Activated T-cell treated with anti-CD3 and anti-CD28 coated beads for 1 hour (primary cell): Measurements from ENCODE around the gene CTTNBP2.

ENCODE experiments used
- DNase-seq: peaks from one replicate; pipeline ENCODE4 v3.0.0-alpha.2; 2020; ENCODE audit warnings: low read depth

CTTNBP2 gene

GRCh38 chr7:117825132-117825531, 48.1 kb downstream of the CTTNBP2 start:
- DNase-seq: no peak

DNA sequence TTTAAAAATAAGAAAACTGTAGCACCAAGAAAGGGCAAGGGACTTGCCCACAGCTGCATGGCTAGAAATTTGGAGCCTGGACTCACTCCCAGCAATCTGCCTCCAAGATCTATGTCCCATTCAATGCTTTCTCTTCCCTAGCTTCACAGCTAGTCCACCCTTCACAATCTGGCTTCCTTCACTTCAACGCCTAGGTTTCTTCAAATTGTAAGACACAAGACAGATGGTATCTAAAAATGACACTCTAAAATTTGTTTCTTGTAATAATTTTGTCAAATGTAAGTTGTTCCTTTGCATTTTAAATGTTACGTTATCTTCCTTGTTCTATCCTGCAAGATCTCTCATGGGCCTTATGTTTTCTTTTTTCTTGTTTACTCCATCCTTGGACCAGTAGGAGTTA, 48.6 kb downstream of the CTTNBP2 start:
- DNase-seq: no peak

GRCh38 chr7:117819558-117819957, 53.7 kb downstream of the CTTNBP2 start:
- DNase-seq: no peak

DNA sequence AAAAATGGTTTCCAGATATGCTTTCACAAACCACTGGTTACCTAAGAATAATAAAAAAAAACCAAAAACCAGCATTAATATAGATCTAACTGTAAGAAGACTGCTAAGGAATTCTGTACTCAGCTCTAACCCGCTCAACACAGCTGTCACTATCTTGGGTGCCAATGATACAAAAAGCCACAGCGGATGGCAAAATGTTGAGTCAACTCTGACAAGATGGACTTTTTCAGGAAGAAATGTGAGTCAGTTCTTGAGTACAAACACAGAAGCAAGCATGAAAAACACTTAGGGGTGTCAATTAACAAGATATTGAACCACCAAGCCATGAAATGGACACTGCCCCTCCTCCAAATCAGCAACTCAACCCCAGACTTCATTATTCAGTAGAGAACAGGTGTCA, 55.0 kb downstream of the CTTNBP2 start:
- no peak for DNase-seq

DNA sequence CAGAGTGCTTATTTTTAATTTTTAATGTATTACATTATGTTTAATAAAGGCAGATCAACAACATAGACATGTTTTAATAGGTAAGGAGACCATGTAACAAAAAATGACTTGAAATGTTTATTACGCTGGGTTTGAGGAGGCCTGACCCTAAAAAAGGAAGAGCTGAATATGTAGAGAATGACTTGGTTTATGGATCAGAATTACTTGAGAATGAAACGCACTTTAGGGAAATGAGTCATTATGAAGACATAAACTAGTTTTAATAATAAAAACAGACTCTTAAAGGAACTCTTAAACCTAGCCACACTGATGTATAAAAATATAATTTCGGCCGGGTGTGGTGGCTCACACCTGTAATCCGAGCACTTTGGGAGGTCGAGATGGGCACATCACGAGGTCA, 56.5 kb downstream of the CTTNBP2 start:
- DNase-seq: no peak

DNA sequence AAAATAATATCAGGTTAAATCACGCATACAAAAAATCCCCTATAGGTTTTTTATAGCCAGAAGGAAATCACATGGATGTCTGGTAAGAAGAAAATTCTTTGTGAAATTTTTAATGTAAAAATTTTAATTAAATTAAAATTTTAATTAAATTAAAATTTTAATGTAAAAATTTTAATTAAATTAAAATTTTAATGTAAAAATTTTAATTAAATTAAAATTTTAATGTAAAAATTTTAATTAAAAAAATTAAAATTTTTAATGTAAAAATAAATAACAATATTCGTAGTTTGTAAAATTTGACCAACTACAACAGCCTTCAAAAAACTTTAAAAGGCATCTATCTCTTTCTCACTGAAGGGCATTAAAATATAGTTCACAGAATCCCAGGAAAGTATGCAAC, 61.5 kb downstream of the CTTNBP2 start:
- no peak for DNase-seq

- DNase-seq: no peak
These were observed 62.4 kb downstream of the CTTNBP2 start for GRCh38 chr7:117810642-117811512.

DNA sequence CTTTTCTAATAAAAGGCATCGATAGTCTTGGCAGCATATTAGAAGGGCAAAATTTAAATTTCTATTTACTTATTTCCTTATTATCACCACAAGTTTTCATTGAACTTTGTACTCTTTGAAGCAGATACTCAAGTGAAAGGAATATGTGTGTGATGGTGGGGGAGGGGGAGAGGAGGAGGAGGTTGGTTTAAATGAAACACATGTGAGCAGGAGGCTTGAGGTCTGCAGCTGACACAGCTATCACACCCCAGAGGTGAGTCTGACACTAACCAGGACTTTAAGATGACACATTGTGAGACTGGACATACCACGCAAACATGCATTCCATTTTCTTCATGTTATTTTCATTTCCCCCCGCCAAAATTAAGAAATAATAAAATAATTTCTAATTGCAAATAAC, 63.3 kb downstream of the CTTNBP2 start:
- DNase-seq: no peak

DNA sequence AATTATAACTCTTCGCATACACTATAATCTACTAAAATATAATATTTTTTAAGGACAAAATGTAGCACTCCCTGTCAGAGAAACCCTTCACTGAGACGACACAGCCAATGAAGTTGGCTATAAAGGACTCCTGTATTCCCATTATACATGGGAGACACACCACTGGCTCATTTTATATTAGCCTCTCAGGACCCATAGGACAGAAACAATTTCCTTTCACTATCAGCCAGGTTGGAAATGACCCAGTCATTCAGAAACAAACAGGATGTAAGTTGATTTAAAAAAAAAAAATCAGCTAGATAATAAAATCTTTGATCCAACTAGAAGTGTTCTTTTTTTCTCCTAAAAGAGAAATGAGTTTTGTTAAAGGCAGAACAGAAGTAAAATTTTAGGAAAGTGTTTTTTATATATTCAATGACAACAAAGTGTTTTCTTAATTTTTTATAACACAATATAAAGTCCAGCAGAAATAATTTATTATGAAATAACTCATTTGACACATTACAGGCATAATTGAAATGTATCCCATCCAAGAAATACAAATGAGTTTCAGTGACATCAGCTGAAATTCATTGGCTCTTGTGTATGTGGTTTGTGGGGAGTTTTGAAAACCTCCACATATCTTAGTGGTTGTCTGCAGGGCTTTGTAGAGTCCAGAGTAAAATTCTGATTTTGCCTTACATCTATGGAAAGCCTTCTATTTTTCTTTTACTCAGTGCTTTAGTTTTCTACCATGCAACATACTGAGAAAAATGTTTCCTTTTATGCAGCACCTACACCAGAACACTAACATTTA, 64.1 kb downstream of the CTTNBP2 start:
- no peak for DNase-seq

DNA sequence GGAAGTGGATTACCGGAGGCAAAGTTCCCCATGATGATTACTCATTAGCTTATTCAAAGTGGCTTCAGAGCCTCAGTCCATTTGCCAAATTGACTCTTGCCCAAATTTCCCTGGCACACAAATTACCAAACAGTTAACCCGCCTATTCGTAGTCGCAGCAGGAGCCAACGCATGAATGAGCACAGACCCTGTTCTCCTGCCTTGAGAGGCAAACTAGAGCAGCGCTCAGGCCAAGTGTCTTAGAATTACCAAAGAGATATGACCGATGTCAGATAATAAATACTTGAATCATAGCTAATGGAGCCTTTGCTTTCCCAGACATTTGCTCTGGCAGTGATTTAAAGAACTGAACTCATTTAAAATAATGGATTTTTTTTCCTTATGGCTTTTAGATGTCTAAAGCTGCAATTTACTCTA, 64.9 kb downstream of the CTTNBP2 start:
- no peak for DNase-seq

- no peak for DNase-seq
These were observed 65.6 kb downstream of the CTTNBP2 start for GRCh38 chr7:117807676-117808075.

- DNase-seq: no peak
These were observed 67.2 kb downstream of the CTTNBP2 start for GRCh38 chr7:117806011-117806410.

GRCh38 chr7:117805241-117805640, 68.0 kb downstream of the CTTNBP2 start:
- no peak for DNase-seq

DNA sequence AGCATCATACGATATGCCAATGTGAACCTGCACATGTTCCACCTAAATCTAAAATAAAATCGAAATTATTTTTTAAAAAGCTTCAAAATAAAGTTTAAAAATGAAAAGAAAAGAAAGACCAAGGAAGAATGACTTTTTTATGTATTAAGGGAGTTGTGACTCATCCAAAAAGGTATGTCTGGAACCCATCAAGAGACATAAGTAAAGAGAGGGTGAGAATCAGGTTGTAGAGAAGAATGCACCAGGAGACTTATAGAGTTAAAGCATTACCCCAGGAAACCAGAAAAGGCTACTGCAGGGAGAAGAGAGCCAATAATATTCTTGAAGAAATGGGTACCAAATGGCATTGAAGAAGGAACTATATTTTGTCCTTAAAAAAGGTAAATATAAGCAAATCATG, 69.8 kb downstream of the CTTNBP2 start:
- no peak for DNase-seq

GRCh38 chr7:117802660-117803059, 70.6 kb downstream of the CTTNBP2 start:
- DNase-seq: no peak

DNA sequence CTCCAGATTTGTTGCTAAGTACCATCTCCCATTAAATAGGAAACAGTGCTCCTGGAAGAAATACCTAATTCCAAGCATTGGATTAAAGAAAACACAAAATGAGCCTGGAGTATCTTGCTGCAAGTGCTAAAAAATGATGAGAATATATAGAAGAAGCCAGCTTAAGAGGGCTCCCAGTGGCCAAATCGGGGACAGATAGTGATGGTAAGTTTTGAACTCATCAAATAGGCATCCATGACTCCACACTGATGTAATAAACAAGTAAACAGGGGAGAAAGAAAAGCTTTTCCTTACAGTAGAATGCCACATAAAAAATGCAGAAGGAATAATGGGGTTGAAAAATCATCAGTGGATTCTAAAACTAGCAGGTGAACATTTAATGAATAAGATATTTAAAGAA, 72.4 kb downstream of the CTTNBP2 start:
- no peak for DNase-seq

GRCh38 chr7:117800406-117800805, 72.8 kb downstream of the CTTNBP2 start:
- no peak for DNase-seq

- DNase-seq: no peak
These were observed 76.4 kb downstream of the CTTNBP2 start for GRCh38 chr7:117796889-117797288.

DNA sequence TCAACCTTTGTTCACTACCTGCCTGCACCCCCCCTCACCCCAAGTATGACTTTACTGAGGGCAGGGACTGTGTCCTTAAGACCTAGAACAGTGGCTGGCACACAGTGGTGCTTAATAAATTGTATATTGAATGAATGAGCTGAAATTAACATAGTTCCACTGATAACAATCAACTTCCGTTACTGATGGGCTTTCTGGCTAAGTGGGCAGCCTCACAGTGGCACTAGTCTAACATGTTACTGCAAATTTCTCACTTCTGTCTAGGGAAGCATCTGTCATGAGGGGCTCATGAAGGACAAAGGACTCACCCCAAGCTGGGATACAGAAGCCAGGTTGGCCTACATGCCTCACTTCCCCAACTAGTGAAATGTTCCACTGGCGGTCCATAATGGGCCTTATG, 79.3 kb downstream of the CTTNBP2 start:
- no peak for DNase-seq

DNA sequence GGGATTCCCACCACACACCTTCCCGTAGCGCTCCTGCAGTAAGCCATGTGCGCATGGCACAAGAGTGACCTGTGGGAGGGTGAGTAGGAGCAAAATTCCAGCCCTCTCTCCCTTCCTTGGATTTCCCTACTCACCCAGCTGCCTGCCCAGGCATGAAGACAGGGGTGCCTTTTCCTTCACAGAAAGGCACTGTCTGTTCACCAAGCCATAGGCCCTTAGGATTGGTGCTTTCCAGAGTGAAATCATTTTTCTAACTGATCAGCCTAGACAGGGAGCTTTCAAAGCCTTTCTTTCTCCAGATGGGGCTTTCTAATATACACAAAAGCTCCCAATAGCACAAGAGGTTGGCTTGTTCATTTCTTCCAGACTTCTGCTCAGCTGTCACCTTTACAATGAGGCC, 79.7 kb downstream of the CTTNBP2 start:
- no peak for DNase-seq

DNA sequence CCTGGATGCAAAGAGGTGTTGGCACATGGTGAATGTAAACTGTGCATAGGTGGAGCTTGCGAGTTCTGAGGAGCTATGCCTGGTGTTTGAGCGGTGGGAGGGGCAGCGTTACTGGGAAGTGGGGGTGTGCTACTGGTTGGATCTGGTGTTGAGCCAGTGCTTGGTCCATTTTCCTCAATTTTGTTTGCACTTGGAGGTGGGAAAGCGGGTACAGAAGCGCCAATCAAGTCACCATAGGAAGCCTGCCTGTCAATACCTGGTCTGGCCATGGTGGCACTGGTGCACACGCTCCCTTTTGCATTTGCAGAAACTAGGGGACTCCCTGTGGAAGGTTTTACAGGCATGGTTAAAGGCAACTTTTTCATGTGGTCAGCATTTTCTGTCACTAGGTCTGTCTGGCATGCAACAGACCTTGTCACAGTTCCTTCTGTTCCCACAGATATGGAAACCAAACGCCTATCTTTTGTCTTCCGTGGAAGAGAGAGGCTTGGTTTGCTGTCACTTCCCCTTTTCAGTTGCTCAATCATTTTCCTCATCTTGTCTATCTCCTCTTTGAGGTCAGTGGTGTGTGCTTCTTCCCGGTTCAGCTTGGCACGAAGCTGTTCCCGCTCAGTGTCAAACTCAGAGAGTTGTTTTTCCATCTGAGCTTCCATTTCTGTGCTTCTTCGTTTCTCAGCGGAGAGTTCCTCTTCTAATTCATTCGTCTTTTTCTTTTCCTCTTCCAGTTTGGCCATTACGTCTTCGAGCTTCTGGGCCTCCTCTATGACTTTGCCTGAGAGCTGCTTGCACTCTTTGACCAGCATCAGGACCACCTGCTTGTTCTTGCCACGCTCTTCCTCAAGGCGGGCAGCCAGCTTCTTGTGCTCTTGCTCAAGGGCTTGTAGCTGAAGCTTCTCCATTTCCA, 81.1 kb downstream of the CTTNBP2 start:
- DNase-seq: no peak

GRCh38 chr7:117790731-117791130, 82.5 kb downstream of the CTTNBP2 start:
- no peak for DNase-seq
